Kasumi-1 (cell line): ENCODE results near the gene CTAGE15.
"Not testable (repeated sequence)": the region's sequence is repeated elsewhere in the genome, so short reads cannot be mapped to it uniquely, and the experiment has no call there.

Experiments used
- DNase-seq, 2 experiments: peaks; one replicate each; lab custom pipeline; 2025; lab: John Stamatoyannopoulos, UW

Gene CTAGE15, protein sequence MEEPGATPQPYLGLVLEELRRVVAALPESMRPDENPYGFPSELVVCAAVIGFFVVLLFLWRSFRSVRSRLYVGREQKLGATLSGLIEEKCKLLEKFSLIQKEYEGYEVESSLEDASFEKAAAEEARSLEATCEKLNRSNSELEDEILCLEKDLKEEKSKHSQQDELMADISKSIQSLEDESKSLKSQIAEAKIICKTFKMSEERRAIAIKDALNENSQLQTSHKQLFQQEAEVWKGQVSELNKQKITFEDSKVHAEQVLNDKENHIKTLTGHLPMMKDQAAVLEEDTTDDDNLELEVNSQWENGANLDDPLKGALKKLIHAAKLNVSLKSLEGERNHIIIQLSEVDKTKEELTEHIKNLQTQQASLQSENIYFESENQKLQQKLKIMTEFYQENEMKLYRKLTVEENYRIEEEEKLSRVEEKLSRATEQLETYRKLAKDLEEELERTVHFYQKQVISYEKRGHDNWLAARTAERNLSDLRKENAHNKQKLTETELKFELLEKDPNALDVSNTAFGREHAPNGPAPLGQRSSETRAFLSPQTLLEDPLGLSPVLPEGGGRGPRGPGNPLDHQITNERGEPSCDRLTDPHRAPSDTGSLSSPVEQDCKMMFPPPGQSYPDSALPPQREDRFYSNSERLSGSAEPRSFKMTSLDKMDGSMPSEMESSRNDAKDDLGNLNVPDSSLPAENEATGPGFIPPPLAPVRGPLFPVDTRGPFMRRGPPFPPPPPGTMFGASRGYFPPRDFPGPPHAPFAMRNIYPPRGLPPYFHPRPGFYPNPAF

DNA sequence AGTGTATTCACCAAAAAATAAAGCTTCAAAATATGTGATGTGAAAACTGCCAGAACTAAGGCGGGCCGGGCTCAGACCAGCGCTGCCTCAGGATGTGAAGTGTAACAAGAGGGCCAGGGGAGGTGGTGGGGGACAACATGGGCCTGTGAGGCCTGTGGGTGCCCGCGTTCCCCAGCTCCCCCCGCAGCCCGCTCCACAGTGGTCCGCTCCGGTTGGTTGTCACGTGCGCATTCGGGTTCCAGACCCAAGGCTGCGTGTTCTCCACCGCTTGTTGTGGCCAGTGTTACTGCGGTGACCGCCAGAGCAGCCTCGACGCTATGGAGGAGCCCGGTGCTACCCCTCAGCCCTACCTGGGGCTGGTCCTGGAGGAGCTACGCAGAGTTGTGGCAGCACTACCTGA lies at the start of gene CTAGE15:
Gene CTAGE15 (plus strand): TSS at position 301 of the 400 bp plus-strand sequence. CDS start 17 bp downstream, at position 318.
- DNase-seq: not testable (repeated sequence)

DNA sequence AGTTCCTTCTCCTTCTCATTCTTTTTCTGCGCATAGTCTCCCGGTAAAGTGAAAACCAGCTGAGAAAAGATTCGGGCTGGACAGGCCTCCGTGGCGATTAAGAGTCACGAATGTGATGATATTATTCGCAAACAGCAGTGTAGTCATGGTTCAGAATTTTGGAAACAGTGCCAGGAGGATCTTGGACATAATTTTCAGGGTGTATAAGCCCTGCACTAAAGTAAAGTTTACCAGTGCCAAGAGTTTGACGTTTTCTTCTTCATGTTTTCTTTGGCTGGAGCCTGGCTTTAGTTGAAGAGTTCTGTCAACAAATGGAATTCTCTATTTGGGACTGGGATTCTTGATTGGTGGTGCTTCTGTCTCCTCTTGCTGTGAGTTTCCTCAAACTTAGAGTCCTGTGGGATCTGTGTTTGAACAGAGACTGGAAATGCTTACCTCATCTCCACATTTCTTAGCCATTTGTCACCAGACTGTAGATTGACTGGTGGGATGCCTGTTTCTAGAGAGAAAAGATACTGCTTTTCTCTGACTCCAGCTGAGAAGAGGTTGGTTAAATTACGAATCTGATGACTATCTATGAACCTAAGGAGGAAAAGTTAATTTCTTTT lies 49.2 kb upstream of the CTAGE15 start:
- not testable (repeated sequence) for DNase-seq

DNA sequence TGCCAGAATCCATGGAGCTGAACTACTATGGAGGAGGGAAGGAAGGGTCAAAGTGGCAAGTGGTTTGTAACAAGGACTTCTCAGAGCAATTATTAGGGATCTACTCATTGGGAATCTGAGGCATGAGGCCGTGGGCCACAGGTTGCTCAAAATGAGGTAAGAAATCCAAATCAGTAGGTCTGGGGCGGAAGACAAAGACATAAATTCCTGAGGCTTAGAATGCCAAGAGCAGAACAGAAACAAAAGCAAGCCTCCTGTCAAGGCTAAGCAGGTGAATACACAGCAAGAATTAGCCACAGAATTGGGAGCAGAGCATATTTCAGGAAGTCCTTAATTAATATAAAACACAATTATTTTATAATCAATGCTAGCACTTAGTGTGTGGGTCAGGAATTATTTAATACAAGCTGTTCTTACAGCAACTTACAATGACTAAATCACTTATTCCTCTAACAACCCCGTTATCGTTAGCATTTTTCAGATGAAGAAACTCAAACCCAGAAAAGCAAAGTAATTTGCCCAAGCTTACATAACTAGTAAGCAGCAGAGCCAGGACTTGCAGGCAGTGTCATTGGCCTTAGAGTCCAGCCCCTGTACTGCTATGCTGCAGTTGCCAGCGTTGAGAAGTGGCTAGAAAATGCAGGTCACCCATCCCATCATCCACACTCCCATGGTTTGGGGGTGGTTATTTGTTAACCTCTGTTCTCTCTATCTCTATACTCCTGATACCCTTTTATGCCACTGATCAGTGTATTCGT lies 40.3 kb upstream of the CTAGE15 start:
- DNase-seq: not testable (repeated sequence)

DNA sequence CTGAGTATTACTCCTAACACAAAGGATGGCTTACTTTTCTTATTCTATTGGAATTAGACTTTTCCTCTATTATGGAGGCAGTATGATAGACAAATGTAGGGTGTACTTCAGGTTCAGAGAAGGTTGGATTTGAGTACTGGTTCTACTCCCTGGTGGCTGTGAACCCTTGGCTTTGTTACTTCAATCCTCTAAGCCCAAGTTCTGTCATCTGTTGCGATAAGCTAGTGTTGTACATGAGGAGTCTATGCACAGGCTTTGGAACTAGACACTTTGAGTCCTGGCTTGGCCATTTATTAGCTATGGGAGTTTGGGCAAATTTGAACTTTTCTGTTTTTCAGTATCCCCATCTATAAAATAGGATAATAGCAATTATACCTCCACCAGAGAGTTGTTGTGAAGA lies 39.7 kb upstream of the CTAGE15 start:
- not testable (repeated sequence) for DNase-seq

- not testable (repeated sequence) for DNase-seq
Observed at GRCh38 chr7:143533213-143533839, 38.3 kb upstream of the CTAGE15 start.

GRCh38 chr7:143536443-143536842 lies 35.2 kb upstream of the CTAGE15 start:
- not testable (repeated sequence) for DNase-seq

GRCh38 chr7:143543288-143544038 lies 28.1 kb upstream of the CTAGE15 start:
- DNase-seq: not testable (repeated sequence)

DNA sequence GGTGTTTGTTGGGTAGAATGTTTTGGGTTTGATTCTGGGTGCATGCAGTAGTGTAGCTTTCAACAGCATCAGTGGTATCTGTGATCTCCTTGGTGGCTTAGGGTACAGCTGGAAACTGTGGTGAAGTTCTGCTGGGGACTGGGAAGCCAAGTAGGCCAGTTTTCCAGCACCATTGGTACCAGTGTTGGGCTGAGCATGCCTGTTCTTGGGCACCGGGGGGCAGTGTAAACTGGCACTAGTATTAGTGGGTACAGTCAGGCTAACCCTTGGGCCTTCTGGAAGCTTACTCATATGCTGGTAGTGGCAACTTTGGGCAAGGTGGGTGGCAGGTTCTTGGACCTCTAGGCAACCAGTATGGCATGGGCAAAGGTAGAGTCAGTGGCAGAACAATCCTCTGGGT lies 15.6 kb upstream of the CTAGE15 start:
- not testable (repeated sequence) for DNase-seq

DNA sequence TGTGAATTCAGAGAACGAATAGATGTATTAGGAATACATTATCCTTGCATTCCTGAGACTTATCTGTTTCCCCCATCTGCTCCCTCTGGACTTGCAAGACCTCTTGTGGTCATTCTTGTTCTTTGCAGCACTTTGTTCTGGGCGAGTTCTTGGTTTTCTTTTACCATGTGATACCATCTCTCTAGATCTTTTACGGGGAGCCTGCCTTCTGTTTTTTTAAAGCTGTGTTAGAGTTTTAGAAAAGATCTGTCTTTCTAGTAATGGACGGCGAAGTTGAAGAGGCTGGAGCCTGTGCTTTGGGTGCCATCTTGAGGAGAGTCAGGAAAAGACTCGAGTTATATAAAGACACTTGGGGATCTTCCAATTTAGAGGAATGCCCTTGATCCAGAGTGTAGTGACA lies 8.3 kb upstream of the CTAGE15 start:
- not testable (repeated sequence) for DNase-seq

GRCh38 chr7:143566001-143566400 lies 5.6 kb upstream of the CTAGE15 start:
- not testable (repeated sequence) for DNase-seq

DNA sequence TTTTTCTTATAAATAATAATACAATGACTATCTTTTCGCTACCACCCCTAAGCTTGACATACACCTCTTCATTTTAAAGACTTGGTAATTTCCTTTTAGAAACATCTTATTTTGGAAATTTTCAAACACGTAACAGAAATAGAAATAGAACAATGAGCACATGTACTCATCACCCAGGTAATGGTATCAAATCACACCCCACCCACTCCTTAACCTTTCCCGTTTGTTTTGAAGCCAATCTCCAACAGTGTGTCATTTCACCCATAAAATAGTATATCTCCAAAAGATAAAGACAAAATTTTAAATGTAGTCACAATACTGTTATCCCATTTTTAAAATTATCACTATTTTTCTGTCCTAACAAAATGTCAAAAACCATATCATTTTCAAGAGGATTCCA lies 16.6 kb downstream of the CTAGE15 start:
- not testable (repeated sequence) for DNase-seq

DNA sequence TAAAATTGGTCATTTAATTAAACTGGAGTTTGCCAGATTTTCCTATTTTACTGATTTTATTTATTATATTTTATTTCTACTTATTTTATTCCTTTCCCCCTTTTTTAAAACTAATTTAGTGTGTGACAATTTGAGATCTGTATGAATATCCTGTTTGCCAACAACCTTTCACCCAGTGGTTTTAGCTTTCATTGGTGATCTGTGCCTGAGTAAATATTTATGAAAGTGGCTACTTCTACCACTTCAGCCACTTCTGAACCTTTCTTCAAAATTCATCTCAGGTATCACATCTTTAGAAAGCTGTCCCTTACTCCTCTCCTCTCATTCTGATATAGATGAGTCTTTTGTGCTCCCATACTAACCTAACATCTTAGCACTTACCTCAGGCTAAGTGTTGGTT lies 18.3 kb downstream of the CTAGE15 start:
- not testable (repeated sequence) for DNase-seq

- not testable (repeated sequence) for DNase-seq
Observed at GRCh38 chr7:143598086-143598485, 26.5 kb downstream of the CTAGE15 start.

DNA sequence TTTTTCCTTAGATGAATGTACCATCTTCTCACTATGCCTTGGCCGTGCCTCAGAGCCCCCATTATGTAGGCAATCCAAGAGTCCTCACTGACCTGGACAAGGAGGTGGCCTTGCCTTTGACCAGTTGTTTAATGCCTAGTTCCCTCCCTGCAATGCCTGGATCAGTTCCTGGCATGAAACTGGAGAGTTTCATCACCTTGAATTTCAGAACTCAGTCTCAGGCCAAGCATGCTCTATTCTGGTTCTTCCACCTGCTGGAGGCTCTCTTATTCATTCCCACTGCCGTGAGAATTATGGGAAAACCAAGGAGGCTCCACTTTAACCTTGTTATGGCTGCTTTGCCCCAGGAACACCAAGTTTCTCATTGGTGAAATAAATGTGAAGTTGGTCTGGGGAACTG lies 31.9 kb downstream of the CTAGE15 start:
- DNase-seq: not testable (repeated sequence)

GRCh38 chr7:143606088-143606487 lies 34.5 kb downstream of the CTAGE15 start:
- DNase-seq: not testable (repeated sequence)

DNA sequence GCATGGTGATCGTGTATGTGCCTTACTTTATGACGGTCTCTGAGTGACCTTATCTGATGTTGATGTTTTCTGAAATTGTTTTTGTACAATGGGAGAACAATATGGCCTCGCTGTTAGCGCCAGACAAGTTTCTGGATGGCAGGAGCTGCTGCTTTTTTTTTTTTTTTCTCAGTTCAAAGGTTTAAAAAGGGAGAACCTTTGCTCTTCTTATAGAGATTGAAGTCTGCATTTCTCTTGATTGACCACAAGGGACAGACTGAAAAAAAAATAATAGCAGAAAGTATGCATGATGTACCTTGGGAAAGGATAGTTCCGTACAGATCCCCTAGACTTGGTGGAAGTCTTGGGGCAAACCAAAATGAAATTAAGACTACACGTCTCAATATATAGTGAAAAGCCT lies 43.9 kb downstream of the CTAGE15 start:
- DNase-seq: not testable (repeated sequence)

GRCh38 chr7:143617204-143617603 lies 45.6 kb downstream of the CTAGE15 start:
- DNase-seq: not testable (repeated sequence)

DNA sequence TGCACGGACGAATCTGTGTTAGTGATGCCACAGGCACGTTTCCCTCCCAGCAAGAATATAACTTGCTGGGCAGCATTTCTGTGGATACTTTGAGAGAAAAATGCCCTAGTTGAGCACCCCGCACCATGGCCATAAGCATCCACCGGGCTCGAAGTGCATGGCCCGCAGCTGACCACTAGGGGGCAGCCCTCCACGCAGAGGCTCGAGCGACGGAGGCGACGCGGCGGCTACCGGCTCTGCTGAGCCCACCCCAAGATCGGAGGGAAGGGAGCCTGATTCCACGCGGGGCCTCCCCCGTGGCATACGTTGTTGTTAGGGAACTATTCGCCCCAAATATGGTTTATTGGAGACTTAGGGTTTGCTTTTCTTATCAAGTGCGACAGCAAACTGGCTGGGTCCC lies 48.5 kb downstream of the CTAGE15 start:
- DNase-seq: not testable (repeated sequence)

GRCh38 chr7:143620646-143621045 lies 49.0 kb downstream of the CTAGE15 start, which contains the start of gene TCAF2:
TCAF2 (plus strand) TSS chr7:143620974.
- not testable (repeated sequence) for DNase-seq

DNA sequence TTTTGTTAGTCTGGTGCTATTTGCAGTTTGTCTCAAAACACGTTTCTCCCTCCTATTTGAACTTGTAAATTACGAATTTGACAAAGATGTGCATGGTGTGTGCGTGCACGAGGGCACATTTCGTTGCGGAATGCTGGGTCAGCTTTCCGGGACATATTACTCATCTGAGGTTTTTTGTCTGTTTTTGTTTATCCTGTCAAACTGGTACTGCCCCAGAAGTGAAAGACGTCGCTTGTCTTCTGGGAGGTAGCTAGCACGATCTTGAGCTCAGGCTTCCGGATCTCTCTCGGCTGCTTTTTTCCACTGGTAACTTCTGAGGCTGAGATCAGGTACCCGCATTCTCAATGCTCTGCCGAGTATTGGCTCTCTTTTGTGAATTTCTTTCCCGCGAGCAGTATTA lies 49.6 kb downstream of the CTAGE15 start:
- not testable (repeated sequence) for DNase-seq
